ENCODE results near the gene CRB3. TPM values are rescaled to one million over a fixed set of nuclear protein-coding genes. Genes with fewer than 3 reads are reported as not detected.

Gene CRB3
- total and polyA plus RNA-seq, 9 donors: 0.33 to 30.1 (median 1.4) TPM; not detected in 2

GRCh38 chr19:6448045-6448444 lies 16.0 kb upstream of the CRB3 start:
- peaks cover 0 to 8% of the 10 kb centered on the region in 2 donors for H3K9me3 ChIP-seq
- H3K36me3 ChIP-seq: no peaks in the 10 kb centered on the region
- 83 to 95% (median 94%) methylated on average over 3 of the region's 3 CpGs for WGBS, 3 donors
- no peaks in the 10 kb centered on the region for H3K27me3 ChIP-seq
- TF ChIP-seq CTCF (IDR thresholded peaks at IDR 0.05) (no peak), POLR2A (IDR thresholded peaks at IDR 0.05) (no peak), EP300 (IDR thresholded peaks at IDR 0.05) (no peak)
- no peak overlapping the region for H3K27ac ChIP-seq
- intact Hi-C loops (cut with DNase I): no loop called here
- no peaks in the 10 kb centered on the region for H3K4me1 ChIP-seq (ENCODE audit: insufficient read depth)
- DNase-seq: no peak
- no peak overlapping the region for H3K4me3 ChIP-seq

- 95 to 98% (median 97%) methylated on average over 5 of the region's 5 CpGs for WGBS, 3 donors
- intact Hi-C loops (cut with DNase I): no loop called here
- Histone ChIP-seq H3K27me3 (no peaks in the 10 kb centered on the region), H3K9me3 (peaks cover 0 to 17% of the 10 kb centered on the region in 2 donors), H3K36me3 (no peaks in the 10 kb centered on the region), H3K4me3 (no peak overlapping the region), H3K27ac (no peak overlapping the region), H3K4me1 (ENCODE audit: insufficient read depth) (no peaks in the 10 kb centered on the region)
- TF ChIP-seq POLR2A (IDR thresholded peaks at IDR 0.05): no peak
- TF ChIP-seq EP300 (IDR thresholded peaks at IDR 0.05): no peak
- no peak for TF ChIP-seq CTCF (IDR thresholded peaks at IDR 0.05)
- DNase-seq: no peak
Observed at GRCh38 chr19:6450166-6450565, 13.9 kb upstream of the CRB3 start.

- Histone ChIP-seq H3K9me3 (peaks cover 0 to 10% of the 10 kb centered on the region in 2 donors), H3K4me3 (no peak overlapping the region), H3K36me3 (no peaks in the 10 kb centered on the region), H3K27ac (no peak overlapping the region), H3K4me1 (ENCODE audit: insufficient read depth) (no peaks in the 10 kb centered on the region), H3K27me3 (no peaks in the 10 kb centered on the region)
- no peak for TF ChIP-seq CTCF (IDR thresholded peaks at IDR 0.05)
- TF ChIP-seq POLR2A (IDR thresholded peaks at IDR 0.05): no peak
- no peak for TF ChIP-seq EP300 (IDR thresholded peaks at IDR 0.05)
- no peak for DNase-seq
- intact Hi-C loops (cut with DNase I): no loop called here
- WGBS, 3 donors: 86 to 90% (median 90%) methylated on average over 7 of the region's 7 CpGs
Observed at GRCh38 chr19:6451583-6452222, 12.4 kb upstream of the CRB3 start.

GRCh38 chr19:6452223-6452614 lies 11.9 kb upstream of the CRB3 start:
- 93 to 95% (median 94%) methylated on average over 19 of the region's 19 CpGs for WGBS, 3 donors
- Histone ChIP-seq H3K27me3 (no peaks in the 10 kb centered on the region), H3K27ac (no peak overlapping the region), H3K4me3 (no peak overlapping the region), H3K36me3 (no peaks in the 10 kb centered on the region), H3K9me3 (peaks cover 0 to 10% of the 10 kb centered on the region in 2 donors), H3K4me1 (ENCODE audit: insufficient read depth) (no peaks in the 10 kb centered on the region)
- DNase-seq: no peak
- TF ChIP-seq EP300 (IDR thresholded peaks at IDR 0.05) (no peak), CTCF (IDR thresholded peaks at IDR 0.05) (no peak)
- intact Hi-C loops (cut with DNase I): no loop called here

Data from ovary (tissue), 9 donors.